ENCODE data around the gene SERINC4.
A peak's percentile ranks its signal among the peaks of the same experiment; 100 is the strongest.
"Not testable (repeated sequence)": the region's sequence is repeated elsewhere in the genome, so short reads cannot be mapped to it uniquely, and the experiment has no call there.

SERINC4 gene

DNA sequence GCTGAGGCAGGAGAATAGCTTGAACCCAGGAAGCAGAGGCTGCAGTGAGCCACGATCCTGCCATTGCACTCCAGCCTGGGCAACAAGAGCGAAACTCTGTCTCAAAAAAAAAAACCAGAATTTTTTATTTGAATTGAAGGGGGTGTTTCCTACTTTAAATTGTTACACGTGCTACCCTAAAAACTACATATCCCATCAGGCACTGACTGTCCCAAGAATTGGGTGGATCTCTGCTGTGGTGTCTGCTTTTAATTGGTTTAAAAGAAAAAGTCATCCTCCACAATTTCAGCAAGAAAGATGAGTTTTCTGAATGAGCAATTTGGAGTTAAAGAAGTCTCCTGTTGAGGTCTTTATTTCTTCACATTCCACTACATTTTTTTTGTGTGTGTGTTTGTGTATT is 51.6 kb downstream of the SERINC4 start:
- no peak for DNase-seq

DNA sequence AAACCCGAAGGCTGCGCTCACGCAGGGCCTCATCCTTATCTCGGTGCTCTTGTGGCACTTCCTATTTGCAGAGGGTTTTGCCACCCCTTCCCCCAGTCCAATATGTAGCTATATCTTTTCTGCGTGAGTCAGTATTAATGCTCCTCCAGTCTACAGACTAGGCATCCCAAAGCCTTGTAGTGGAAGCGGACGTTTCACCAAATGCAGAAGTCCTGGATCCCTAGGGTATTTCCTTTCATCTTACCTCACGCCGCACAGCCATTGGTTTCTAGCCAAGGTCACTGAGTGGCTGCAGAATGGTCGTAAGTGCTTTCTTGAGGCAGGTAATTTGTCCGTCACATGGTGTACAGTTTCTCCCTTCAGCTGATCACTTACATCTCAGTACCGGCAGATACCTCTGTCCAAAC is 53.1 kb downstream of the SERINC4 start:
- DNase-seq = not testable (repeated sequence)

DNA sequence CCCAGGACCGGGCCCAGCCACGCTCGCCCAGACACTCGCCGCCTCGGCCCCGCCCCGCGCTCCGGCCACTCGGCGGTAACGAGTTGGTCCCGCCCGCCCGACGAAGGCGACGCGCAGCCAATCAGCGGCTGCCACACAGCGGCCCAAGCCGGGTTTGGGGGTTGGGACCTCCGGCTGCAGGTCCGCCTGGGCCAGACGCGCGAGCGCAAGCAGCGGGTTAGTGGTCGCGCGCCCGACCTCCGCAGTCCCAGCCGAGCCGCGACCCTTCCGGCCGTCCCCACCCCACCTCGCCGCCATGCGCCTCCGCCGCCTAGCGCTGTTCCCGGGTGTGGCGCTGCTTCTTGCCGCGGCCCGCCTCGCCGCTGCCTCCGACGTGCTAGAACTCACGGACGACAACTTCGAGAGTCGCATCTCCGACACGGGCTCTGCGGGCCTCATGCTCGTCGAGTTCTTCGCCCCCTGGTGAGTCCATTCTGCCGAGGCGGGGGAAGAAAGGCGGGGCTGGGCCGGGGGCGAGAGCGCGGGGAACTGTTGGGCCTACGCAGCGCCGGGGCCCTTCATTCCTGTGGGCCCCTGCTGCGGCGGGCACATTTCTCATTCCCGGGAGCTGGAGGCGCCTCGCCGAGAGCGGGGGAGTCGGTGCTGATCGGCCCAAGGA is 53.6 kb downstream of the SERINC4 start, which contains the start of gene PDIA3:
Gene PDIA3, plus strand, starts transcription at position 194 of the 658 bp plus-strand sequence. Its CDS starts 102 bp downstream, at position 296.
- DNase-seq = peak; percentile 88 to 91
